Measurements from ENCODE around the gene ESCO1.
"Not testable (repeated sequence)": the region's sequence is repeated elsewhere in the genome, so short reads cannot be mapped to it uniquely, and the experiment has no call there.

Gene ESCO1

DNA sequence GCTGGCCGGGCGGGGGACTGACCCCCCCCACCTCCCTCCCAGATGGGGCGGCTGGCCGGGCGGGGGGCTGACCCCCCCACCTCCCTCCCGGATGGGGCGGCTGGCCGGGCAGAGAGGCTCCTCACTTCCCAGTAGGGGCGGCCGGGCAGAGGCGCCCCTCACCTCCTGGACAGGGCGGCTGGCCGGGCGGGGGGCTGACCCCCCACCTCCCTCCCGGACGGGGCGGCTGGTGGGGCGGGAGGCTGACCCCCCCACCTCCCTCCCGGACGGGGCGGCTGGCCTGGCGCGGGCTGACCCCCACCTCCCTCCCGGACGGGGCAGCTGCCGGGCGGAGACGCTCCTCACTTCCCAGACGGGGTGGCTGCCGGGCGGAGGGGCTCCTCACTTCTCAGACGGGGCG is 8.1 kb downstream of the ESCO1 start:
- DNase-seq = not testable (repeated sequence)

DNA sequence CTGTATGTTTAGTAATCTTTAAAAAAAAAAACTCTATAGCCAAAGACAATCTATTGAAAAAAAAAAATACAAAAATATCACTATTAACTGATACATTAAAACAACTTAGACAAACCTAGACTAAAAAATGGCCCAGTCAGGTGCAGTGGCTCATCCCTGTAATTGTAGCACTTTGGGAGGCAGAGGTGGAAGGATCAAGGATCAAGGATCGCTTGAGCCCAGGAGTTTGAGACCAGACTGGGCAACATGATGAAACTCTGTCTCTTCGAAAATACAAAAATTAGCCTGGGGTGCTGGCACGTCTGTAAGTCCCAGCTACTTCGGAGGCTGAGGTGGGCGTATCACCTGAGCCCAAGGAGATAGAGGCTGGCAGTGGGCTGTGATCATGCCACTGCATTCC is 16.1 kb downstream of the ESCO1 start:
- DNase-seq = no peak

DNA sequence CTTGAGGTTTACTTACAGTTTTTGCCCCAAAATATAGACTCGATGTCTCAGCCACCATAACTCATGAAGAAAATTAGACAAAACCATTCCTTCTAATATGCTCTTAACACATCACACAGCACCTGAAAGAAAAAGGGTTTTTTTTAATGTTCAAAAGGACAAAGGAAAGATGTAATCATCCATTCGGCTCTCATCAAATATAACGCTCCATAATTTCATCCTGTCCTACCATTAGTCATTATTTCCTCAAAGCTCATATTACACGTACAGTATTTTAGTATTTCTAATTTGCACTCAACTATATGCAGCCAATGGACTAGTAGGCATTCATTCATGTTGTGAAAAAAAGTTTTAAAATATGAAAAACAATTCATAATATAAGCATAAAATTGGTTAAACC is 24.8 kb downstream of the ESCO1 start:
- no peak for DNase-seq

DNA sequence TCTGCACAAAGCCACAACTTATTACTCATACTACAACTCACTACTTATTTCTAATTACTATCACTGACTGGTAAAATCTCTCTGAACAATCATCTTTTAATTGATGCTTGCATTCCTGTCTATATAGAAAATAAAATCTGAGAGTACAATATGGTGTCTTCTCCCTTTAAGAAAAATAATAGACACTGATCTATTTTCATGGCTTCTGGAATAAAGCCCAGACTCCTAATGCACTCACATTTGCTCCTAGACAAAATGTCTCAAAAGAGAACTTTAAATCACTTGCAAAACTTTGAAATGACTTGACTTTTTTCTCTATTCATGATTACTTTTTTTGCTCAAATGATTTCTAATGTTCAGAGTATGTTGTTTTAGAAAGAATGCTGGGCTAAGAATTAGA is 28.7 kb downstream of the ESCO1 start:
- DNase-seq = no peak

DNA sequence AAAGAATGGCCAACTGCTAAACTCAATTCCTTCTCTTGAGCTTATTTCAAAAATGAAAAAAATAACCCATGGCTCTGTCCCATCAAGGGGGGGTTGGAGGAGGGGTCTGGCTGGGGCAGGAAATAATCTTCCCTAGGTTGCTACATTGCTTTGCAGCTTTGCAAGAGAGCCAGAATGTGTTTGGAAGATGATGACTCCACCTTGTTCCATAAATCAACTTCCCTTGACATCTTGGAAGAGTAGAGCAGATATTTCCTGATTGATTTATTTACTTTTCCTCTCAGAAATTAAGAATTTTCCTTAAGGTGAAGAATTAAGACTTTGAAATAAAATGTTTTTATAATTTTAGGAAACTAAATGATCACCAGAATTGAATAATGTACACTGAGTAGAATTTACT is 41.3 kb downstream of the ESCO1 start:
- DNase-seq = no peak

DNA sequence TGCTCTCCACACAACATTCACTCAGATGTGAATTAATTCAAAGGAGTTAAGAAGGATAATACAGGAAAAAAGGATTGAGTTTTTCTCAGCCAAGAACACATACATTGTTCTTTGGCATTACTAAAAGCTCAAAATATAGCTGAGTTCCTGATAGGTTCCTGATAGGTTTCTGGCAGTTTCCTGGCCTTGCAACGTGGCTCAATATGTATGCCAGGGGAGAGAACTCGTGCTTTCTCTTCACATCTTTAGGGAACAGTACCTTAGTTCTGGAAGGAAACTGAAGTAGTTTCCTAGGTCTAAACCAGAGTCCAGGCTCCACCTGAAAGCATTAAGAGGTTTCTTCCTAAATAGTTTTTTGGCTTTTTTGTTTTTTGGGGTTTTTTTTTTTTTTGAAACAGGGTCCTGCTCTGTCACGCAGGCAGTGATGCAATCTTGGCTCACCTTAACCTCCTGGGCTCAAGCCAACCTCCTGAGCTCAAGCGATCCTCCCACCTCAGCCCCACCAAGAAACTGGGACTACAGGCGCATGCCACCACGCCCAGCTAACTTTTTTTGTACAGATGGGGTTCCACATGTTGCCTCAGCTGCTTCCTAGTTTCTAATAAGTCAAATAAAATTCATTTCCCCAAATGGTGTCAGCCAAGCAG is 42.8 kb downstream of the ESCO1 start:
- no peak for DNase-seq

DNA sequence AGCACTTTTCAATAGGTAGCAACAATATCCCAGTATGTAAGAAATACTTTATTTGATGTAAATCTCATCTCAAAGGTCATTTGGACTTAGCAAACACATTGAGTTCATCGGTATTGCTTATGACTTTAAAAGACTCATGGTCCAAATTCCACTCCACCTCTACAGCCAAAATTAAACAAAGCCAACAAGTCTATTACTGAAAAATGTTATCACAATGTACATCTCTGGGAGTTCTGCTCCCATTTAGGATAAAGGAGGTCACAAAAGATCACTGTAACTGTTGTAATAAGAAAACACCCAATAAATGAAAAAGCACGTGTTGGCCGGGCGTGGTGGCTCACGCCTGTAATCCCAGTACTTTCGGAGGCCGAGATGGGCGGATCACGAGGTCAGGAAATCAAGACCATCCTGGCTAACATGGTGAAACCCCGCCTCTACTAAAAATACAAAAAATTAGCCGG is 50.0 kb downstream of the ESCO1 start:
- DNase-seq = no peak

DNA sequence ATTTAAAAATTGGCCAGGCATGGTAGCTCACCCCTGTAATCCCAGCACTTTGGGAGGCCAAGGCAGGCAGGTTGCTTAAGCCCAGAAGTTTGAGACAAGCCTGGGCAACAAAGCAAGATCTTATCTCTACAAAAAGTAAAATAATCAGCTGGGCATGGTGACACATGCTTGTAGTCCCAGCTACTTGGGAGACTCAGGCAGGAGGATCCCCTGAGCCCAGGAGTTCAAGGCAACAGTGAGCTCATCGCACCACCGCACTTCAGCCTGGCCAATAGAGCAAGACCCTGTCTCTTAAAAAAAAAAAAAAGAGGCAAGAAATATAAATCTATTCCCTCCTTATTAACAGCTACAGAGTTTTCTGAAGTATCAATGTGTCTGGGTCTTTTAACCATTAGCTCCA is 51.9 kb downstream of the ESCO1 start:
- no peak for DNase-seq

DNA sequence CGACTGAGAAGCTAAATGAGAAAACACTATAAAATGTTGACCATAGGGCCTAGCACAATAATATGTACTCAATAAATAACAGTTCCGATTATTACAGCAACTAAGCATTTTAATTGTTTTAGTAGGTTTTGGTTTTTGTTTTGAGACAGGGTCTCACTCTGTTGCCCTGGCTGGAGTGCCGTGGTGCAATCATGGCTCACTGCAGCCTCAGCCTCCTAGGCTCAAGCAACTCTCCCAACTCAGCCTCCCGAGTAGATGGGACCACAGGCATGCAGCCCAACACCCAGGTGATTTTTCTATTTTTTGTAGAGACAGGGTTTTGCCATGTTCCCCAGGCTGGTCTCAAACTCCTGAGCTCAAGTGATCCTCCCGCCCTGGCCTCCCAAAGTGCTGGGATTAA is 54.1 kb downstream of the ESCO1 start:
- DNase-seq = no peak

DNA sequence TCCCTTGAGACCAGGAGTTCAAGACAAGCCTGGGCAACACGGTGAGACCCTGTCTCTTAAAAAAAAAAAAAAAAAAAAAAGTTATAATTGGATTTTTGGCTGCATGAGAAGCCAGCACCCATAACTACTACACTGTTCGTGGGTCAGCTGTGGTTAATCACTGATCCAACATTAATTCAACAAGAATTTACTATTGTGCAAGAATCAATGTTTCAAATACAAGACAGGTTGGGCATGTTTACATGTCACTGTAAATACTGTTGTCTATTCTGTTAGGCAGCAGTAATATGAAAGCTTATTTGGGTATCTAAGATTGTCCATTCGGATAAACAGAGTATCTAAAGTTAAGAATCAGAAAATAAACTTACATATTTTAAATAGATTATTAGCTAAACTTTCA is 62.3 kb downstream of the ESCO1 start:
- DNase-seq = no peak

DNA sequence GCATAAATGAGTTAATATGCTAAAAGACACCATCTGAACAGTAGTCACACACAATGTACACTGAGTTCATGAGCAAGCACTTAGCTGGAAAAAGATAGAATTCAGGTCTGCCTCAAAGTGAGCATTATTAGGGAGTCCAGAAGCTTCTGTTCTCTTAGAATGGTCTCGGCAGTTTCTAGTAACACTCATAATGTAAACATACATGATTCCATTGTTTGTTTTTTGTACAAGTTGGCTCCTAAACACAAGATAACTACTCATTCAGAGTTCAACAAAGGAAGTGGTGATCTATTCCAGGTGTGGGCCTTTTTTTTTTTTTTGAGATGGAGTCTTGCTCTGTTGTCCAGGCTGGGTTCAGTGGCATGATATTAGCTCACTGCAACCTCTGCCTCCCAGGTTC is 66.2 kb downstream of the ESCO1 start:
- no peak for DNase-seq

DNA sequence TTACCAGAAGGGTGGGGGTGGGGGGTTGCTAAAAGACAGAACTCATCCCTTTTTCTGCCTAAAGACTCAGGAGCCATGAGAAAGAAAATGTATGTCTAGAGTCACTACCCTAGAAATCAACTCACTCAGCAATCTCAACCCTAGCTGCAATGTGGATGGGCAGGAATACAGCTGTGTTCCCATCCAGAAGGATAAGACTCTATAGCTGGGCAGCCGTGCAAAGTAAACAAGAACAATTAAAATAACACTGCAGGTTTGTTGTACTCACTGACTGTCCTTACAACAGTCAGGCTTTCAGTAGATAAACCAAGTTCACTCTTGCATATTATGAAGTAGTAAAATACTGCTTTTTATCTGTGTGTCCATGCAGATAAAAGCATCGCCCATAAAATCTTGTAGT is 74.0 kb downstream of the ESCO1 start:
- no peak for DNase-seq

DNA sequence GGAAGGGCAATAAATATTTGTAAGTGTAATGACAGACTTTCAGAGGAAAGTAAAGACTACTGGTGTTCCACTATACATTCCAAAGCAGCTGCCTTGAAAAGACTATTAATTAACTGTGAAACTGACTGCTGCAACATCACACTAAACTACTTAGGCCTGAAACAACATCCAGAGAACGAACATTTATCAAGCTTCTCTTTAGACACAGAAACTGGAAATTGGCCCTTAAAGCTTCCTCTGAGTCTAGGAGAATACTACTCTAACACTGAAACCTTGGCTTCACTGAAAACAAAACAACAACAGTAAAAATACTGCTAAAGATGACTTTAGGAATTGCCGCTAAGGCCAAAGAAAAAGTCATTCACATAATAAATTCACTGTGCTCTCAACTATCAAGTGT is 74.6 kb downstream of the ESCO1 start:
- DNase-seq = no peak

DNA sequence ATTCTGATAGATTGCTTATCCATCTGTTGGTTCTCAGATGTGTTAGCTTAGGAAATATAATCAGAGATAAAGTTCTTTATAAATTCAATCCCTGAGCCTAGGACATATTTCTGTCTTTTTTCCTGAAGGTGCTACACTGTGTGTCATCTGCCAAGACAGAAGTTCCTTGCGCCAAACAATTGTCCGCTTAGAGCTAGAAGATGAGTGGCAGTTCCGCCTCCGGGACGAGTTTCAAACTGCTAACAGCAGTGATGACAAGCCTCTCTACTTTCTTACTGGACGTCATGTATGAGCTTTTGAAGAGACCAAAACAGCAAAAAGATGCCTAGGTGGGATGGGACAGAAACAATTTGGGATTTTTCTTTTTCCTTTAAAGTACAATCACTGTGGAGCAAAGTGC is 78.0 kb downstream of the ESCO1 start:
- no peak for DNase-seq

DNA sequence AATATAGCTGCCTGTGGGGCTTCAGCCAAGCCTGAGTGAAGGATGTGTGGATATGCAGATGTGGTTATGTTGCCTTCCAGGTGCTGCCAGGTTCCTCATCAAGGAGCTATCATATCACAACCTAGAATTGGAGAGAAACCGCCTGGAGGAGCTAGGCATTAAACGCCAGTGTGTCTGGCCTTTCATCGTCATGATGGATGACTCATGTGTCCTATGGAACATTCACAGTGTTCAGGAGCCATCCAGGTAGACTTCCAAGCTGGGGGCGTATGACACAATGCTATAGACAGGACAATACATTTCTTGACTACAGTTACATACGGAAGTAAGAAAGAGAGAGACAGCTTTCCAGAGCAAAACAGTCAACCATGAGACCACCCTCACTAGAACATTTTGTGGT is 86.8 kb downstream of the ESCO1 start:
- no peak for DNase-seq

DNA sequence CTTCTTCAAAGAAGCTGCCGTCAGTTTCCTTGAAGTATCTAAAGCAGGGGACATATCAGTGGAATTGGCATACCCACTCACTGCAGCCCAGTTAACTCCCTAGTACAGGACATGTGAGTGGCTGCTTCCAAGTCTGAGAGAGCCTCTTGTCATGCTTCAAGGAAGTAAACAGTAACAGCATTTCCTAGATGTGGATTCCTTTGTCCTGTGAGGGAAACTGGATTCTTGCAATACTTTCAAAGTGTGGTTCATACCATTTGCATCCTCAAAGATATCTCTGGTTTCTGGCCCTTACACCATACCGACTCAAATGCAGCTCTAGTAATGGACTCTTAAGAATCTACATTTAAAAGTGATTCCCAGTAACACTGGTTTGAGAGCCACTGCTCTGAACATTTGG is 87.2 kb downstream of the ESCO1 start:
- no peak for DNase-seq

DNA sequence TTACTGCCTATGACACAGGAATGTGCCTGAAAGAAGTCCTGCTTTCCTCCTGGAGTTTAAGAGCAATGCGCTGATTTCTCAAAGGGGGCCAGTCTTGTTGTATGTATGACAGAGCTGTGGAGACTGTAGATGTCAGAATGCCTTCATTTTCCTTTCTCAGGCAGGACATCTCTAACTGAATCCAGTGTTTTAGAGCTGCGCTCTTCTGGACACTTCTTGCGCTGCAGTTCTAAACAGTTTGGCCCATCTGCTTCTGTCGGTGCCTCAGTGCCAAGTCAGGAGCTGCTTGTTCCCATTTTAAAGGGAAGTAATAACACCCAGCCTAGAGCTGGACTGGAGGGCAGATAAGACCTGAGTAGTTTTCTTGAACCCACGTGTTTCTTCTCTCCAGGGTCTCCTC is 91.4 kb downstream of the ESCO1 start:
- DNase-seq = no peak

DNA sequence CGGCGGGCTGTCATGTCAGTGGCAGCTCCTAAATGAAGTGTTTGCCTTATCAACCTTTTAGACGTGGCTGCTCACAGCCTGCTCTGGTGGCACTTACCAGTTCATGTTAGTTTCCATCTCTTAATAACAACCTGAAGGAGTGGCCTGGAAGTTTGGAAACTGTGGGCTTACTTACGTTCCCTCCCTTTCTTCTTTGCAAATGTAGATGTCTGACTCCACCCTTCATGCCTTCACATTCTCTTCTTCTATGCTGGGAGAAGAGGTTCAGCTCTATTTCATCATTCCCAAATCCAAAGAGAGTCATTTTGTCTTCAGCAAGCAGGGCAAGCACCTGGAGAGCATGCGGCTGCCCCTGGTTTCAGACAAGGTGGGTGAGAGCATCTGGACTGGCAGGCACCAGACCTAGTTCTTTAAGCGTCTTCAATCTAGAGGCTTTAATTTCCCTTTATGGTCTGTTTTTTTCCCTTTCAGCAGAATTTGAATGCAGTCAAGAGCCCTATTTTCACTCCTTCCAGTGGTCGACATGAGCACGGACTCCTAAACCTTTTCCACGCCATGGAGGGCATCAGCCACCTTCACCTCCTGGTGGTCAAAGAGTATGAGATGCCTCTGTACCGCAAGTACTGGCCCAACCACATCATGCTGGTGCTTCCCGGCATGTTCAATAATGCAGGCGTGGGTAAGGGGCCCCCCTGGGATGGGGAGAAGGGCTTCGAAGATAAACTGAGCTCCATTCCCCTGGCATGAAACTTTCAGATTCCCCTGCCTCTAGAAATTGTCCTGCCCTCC is 92.4 kb downstream of the ESCO1 start:
- no peak for DNase-seq

DNA sequence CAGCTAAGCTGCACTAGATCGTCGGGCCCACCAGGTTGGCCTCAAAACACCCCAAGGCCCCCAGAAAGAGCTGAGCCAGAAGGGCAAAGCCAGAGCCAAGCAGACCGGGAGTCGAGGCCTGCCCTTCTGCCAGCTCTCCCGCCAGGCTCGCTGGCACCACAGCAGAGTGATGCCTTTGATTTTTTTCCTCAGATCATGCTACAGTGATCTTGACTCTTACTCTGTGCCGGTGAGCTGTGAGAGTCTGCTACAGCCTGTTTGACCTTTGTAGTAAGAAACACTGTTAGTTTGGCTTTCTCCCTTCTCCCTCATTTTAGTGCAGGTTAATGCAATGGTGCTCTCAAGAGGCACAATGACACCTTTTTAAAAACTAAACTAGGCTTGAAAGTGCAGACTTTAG is 97.8 kb downstream of the ESCO1 start:
- DNase-seq = no peak

DNA sequence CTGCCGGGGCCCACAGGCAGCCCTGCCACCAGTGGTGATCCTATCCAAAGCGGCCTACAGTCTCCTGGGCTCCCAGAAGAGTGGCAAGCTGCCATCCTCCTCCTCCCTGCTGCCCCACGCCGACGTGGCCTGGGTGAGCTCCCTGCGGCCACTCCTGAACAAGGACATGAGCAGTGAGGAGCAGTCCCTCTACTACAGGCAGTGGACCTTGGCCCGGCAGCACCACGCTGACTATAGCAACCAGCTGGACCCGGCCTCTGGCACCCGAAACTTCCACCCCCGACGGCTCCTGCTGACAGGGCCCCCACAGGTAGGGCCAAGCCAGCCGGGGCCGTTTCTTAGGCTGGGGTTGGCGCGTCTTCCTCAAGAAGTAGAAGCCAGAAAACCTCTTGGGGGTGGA is 100.5 kb downstream of the ESCO1 start:
- no peak for DNase-seq

DNA sequence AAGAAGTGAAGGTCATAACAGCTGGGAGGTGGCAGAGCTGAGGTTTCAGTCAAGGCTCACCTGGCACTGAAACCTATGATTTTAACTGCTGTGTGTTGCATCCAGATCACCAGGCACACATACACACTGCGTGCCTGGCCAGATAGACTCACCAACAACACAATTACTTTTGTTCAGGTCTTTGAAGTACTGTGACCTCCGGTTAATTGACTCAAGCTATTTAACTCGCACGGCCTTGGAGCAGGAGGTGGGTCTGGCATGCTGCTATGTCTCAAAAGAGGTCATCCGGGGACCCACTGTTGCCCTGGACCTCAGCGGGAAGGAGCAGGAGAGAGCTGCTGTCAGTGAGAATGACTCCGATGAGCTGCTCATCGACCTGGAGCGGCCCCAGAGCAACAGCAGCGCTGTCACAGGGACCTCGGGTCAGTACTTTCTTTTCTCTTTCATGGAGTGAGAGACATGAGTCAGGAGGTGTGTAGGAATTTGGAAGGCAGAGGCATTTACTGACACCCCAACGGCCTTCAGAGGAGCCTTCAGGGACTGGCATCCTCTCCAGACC is 104.1 kb downstream of the ESCO1 start:
- no peak for DNase-seq

DNA sequence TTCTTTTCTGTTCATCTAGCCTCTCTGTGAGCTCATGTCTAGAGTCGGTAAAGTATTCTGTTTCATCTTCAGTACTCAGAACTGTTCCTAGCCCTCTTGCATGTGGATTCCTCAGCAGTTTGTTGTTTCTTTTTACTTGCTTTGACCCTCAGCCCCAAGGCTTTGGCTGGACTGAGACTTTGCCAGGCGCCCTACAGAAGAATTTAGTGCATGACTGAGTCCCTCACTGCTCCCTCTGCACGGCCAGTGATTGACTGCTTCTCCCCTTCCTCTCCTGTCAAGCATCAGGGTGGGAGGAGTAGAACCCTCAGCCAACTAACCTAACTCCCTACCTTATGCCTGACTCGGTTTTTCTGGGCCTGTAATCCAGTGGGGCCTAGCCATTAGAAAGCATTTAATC is 109.8 kb downstream of the ESCO1 start:
- DNase-seq = no peak

DNA sequence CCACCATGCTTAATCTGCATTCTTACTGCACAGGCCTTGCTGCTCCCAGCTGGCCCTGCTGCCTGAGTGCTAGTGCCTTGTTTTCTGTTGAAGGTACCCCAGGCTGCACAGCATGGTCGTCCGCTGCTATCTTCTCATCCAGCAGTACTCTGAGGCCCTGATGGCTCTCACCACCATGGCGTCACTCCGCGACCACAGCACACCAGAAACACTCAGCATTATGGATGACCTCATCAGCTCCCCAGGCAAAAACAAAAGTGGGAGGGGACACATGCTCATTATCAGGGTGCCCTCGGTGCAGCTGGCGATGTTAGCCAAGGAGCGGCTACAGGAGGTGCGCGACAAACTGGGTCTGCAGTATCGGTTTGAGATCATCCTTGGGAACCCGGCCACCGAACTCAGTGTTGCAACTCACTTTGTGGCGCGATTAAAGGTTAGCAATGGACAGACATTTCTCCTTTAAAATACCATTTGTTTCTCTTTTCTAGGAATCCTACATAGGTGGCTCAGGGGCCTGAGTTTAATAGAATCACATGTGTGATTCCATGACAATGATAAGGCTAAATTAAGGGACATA is 110.5 kb downstream of the ESCO1 start:
- DNase-seq = no peak

DNA sequence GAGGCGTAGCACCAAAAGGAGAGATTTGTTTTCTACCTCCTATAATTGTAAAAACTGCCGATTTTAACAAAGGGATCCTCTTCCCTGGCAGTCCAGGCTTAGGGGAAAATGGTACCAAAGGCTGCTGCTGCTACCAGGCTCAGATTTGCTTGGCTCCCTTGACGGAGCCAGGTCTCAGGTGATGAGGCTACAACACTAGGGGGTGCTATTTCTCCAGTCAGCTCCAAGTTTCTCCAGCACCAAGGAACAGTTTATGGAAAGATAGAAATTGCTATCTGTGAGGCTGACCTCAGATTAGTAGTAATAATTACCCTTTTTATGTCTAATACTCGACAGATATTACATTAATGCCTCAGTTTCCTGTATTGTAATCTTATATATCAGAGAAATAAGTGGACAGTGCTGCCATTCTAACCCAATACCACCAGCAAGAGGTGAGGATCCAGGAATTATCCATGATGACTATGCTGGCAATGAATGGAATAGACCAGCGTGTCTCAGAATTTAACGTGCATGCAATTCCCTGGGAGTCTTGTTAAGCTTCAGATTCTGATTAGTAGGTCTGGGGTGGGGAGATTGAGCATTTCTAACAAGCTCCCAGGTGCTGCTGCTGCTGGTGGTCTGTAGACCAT is 111.3 kb downstream of the ESCO1 start:
- DNase-seq = no peak
